K562 (cell line): Measurements from ENCODE around the gene HNMT. TPM values are rescaled to one million over a fixed set of nuclear protein-coding genes. Genes with fewer than 3 reads are reported as not detected.

Experiments used
- AFF4 ChIP-seq: sonication (generic); formaldehyde crosslinking; IDR thresholded peaks from 2 replicates; pipeline ENCODE4 v1.8.0; 2023; ENCODE audit warnings: mild to moderate bottlenecking, missing genetic modification reagents
- ARID3B ChIP-seq: fragments of 250-450 bp; sonication (Bioruptor Pico); IDR thresholded peaks from 2 replicates; pipeline ENCODE4 v1.4.0; 2020; ENCODE audit warnings: borderline replicate concordance
- E2F4 ChIP-seq: sonication (generic); formaldehyde crosslinking; IDR thresholded peaks from 2 replicates; pipeline ENCODE4 v1.8.0; 2022; ENCODE audit warnings: mild to moderate bottlenecking, low read depth, missing genetic modification reagents
- EP400 ChIP-seq: fragments of 450-650 bp; IDR thresholded peaks from 2 replicates; pipeline ENCODE4 v1.6.1; 2017; ENCODE audit warnings: antibody characterized with exemption, mild to moderate bottlenecking, moderate library complexity
- HDAC6 ChIP-seq: IDR thresholded peaks from 2 replicates; pipeline ENCODE4 v1.6.1; 2012; ENCODE audit warnings: low read depth, mild to moderate bottlenecking, control low read depth, inconsistent platforms, low read length, moderate library complexity
- MITF ChIP-seq: IDR thresholded peaks from 2 replicates; pipeline ENCODE4 v1.6.1; 2014; ENCODE audit warnings: antibody characterized with exemption
- MXD1 ChIP-seq: fragments of 250-450 bp; sonication (Bioruptor Pico); IDR thresholded peaks from 2 replicates; pipeline ENCODE4 v1.8.0; 2021; ENCODE audit warnings: borderline replicate concordance, mild to moderate bottlenecking, moderate library complexity; ENCODE audit not compliant: poor library complexity, severe bottlenecking
- NCOA1 ChIP-seq: fragments of 450-650 bp; IDR thresholded peaks from 2 replicates; pipeline ENCODE4 v1.6.1; 2016; ENCODE audit warnings: low read depth
- REST ChIP-seq, 2 experiments: fragments of 450-650 bp; formaldehyde crosslinking in 1 of 2; IDR thresholded peaks; 2 replicates each; pipeline versions ENCODE4 v1.4.0 to v1.6.1; 2014 to 2020; ENCODE audit warnings: mild to moderate bottlenecking in 2 of 2, borderline replicate concordance in 1 of 2, low read depth in 1 of 2
- polyA plus RNA-seq, 8 experiments: library from polyadenylated mRNA; depleted of rRNA in 4 of 8; stranded (reverse) in 5 of 8; unstranded in 3 of 8; fragments of >200 nt; fragmentation: Nextera tagmentation in 2 of 8; fragmentation: Illumina TruSeq in 1 of 8; extraction: Ambion mirVana in 2 of 8; extraction: Trizol in 1 of 8; gene quantifications; 2 replicates each; pipeline versions ENCODE4 v1.2.1 to v1.2.3, GENCODE V29; 2011 to 2014; ENCODE audit warnings: inconsistent platforms in 1 of 8, missing spikeins in 1 of 8
- total RNA-seq, 7 experiments: library from RNA; depleted of rRNA in 6 of 7; stranded (reverse); fragments of >200 nt in 6 of 7; fragmentation: Illumina TruSeq in 2 of 7; extraction: Trizol in 2 of 7; gene quantifications; 2 replicates each; pipeline versions ENCODE4 v1.2.1 to v1.2.3, GENCODE V29; 2011 to 2021; ENCODE audit warnings: low replicate concordance in 1 of 7

Gene HNMT
- total and polyA plus RNA-seq, 9 of the 15 experiments (the other 6 are each of a cell fraction or from before 2014, with no cell fraction given): 3.1 to 10.9 (median 5.3) TPM

- no peak for TF ChIP-seq AFF4 (CRISPR knock-in tag)
- no peak for TF ChIP-seq HDAC6
- TF ChIP-seq E2F4 (CRISPR knock-in tag): no peak
- no peak for TF ChIP-seq MITF
- no peak for TF ChIP-seq MXD1 (CRISPR knock-in tag)
- TF ChIP-seq NCOA1: no peak
- no peak for TF ChIP-seq REST (IDR thresholded peaks at IDR 0.05; ENCODE audit: borderline replicate concordance)
- no peak for TF ChIP-seq REST (CRISPR knock-in tag; IDR thresholded peaks at IDR 0.05; ENCODE audit: low read depth)
- no peak; the same call in 1 of the 2 replicates for TF ChIP-seq EP400
- TF ChIP-seq ARID3B (CRISPR knock-in tag): no peak
These were observed 59.0 kb downstream of the HNMT start (continued) for GRCh38 chr2:138023298-138023697.
